Thyroid gland (tissue), 4 donors: ENCODE measurements around the gene INVS. TPM values are rescaled to one million over a fixed set of nuclear protein-coding genes. Genes with fewer than 3 reads are reported as not detected.
"Not testable (repeated sequence)": the region's sequence is repeated elsewhere in the genome, so short reads cannot be mapped to it uniquely, and the experiment has no call there.

Experiments used
- DNase-seq, 2 donors: peaks; one replicate each; pipeline ENCODE4 v3.0.0-alpha.2; 2019
- H3K27ac ChIP-seq, 3 donors: fragments of 200-600 bp; sonication (generic); 1 replicate in 2 of 3; 2 replicates in 1 of 3; pipeline ENCODE4 v1.5.1; 2016 to 2019; ENCODE audit warnings: mild to moderate bottlenecking in 1 of 3, moderate library complexity in 1 of 3
- H3K27me3 ChIP-seq: fragments of 200-600 bp; sonication (generic); one replicate; pipeline ENCODE4 v1.5.1; 2019
- H3K36me3 ChIP-seq, 2 donors: fragments of 200-600 bp; sonication (generic); one replicate each; pipeline ENCODE4 v1.5.1; 2016 to 2019
- H3K4me1 ChIP-seq, 2 donors: fragments of 200-600 bp; sonication (generic); one replicate each; pipeline ENCODE4 v1.5.1; 2017 to 2019
- H3K4me3 ChIP-seq, 3 donors: fragments of 200-600 bp; sonication (generic); replicated peaks in 1 of 3; 1 replicate in 2 of 3; 2 replicates in 1 of 3; pipeline ENCODE4 v1.5.1; 2016; ENCODE audit warnings: mild to moderate bottlenecking in 1 of 3
- H3K9me3 ChIP-seq: fragments of 200-600 bp; sonication (generic); one replicate; pipeline ENCODE4 v1.5.1; 2017
- POLR2A ChIP-seq, 2 donors: fragments of 450-650 bp; IDR thresholded peaks; one replicate each; pipeline ENCODE4 v1.6.1; 2017; ENCODE audit warnings: antibody characterized with exemption in 2 of 2, mild to moderate bottlenecking in 2 of 2, moderate library complexity in 1 of 2
- WGBS, 2 donors: methylation state at CpG; one replicate each; pipeline ENCODE4 v1.1.5; 2017; 5-methylcytosine and 5-hydroxymethylcytosine counted together
- intact Hi-C: fragments of 100-400 bp; cut with DNase I; formaldehyde crosslinking; loops from one replicate; pipeline ENCODE4 v1.15.1; 2023
- total RNA-seq, 4 donors: library from RNA; depleted of rRNA; stranded (reverse); fragments of >200 nt; gene quantifications; one replicate each; pipeline ENCODE4 v1.2.3, GENCODE V29; 2016
- TF ChIP-seq, protein P1 (sequence below), 6 experiments: fragments of 200-600 bp in 3 of 6; fragments of 450-650 bp in 3 of 6; sonication (generic) in 3 of 6; IDR thresholded peaks; one replicate each; pipeline ENCODE4 v1.5.1; 2016 to 2019; ENCODE audit warnings: antibody characterized with exemption in 6 of 6, mild to moderate bottlenecking in 2 of 6, inconsistent platforms in 1 of 6, moderate library complexity in 1 of 6

Gene INVS
- total RNA-seq, 4 donors from 2014 or later: 37.0 to 56.6 (median 45.6) TPM

GRCh38 chr9:100074093-100074492 is 24.9 kb upstream of the INVS start:
- Histone ChIP-seq H3K27ac (no peak overlapping the region), H3K27me3 (no peaks in the 10 kb centered on the region), H3K36me3 (no peaks in the 10 kb centered on the region), H3K4me1 (peaks cover 6% of the 10 kb centered on the region in 2 donors), H3K4me3 (no peak overlapping the region), H3K9me3 (no peaks in the 10 kb centered on the region)
- WGBS, 2 donors: 85 to 86% methylated on average over 6 of the region's 6 CpGs
- DNase-seq: no peak
- intact Hi-C loops: no loop called here
- TF ChIP-seq, protein P1, sequence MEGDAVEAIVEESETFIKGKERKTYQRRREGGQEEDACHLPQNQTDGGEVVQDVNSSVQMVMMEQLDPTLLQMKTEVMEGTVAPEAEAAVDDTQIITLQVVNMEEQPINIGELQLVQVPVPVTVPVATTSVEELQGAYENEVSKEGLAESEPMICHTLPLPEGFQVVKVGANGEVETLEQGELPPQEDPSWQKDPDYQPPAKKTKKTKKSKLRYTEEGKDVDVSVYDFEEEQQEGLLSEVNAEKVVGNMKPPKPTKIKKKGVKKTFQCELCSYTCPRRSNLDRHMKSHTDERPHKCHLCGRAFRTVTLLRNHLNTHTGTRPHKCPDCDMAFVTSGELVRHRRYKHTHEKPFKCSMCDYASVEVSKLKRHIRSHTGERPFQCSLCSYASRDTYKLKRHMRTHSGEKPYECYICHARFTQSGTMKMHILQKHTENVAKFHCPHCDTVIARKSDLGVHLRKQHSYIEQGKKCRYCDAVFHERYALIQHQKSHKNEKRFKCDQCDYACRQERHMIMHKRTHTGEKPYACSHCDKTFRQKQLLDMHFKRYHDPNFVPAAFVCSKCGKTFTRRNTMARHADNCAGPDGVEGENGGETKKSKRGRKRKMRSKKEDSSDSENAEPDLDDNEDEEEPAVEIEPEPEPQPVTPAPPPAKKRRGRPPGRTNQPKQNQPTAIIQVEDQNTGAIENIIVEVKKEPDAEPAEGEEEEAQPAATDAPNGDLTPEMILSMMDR (IDR thresholded peaks at IDR 0.05): no peak
- TF ChIP-seq POLR2A (IDR thresholded peaks at IDR 0.05): no peak

DNA sequence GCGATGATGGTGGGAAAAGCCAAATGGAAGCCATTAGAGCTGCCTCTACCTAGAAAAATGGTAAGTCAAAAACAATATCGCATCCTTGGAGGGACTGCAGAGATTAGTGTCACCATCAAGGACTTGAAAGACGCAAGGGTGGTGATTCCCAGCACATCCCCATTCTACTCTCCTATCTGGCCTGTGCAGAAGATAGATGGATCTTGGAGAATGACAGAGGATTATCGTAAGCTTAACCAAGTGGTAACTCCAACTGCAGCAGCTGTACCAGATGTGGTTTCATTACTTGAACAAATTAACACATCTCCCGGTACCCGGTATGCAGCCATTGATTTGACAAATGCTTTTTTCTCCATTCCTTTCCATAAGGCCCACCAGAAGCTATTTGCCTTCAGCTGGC is 24.1 kb upstream of the INVS start:
- H3K27ac ChIP-seq: no peak overlapping the region
- H3K36me3 ChIP-seq: no peaks in the 10 kb centered on the region
- H3K9me3 ChIP-seq: no peaks in the 10 kb centered on the region
- TF ChIP-seq POLR2A (IDR thresholded peaks at IDR 0.05): no peak
- TF ChIP-seq, protein P1 (IDR thresholded peaks at IDR 0.05): no peak
- H3K27me3 ChIP-seq: no peaks in the 10 kb centered on the region
- no peak overlapping the region for H3K4me3 ChIP-seq
- H3K4me1 ChIP-seq: peaks cover 6 to 14% of the 10 kb centered on the region in 2 donors
- DNase-seq: no peak
- 98% methylated on average over 6 of the region's 6 CpGs for WGBS, 2 donors
- intact Hi-C loops: no loop called here

GRCh38 chr9:100076256-100076655 is 22.8 kb upstream of the INVS start:
- H3K36me3 ChIP-seq, H3K27me3 ChIP-seq, H3K27ac ChIP-seq, DNase-seq, intact Hi-C loops, H3K4me3 ChIP-seq, H3K9me3 ChIP-seq: not testable (repeated sequence)
- 95 to 99% methylated on average over 4 of the region's 4 CpGs for WGBS, 2 donors
- peaks cover 6 to 15% of the 10 kb centered on the region in 2 donors for H3K4me1 ChIP-seq

DNA sequence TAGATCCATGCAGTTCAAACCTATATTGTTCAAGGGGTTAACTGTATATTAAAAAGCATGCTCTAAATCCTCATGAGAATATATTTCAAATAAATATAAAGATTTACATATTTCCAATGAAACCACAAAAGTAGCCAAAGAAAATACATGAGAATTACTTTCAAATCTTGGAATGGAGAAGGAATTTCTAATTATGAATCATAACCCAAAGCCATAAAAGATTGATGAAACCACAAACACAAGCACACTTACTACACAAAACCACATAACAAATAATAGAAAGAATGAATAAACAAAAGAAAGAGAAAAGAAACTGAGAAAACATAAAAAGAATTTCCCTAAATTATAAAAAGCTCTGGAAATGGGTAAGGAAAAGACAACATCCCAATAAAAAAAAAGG is 16.3 kb upstream of the INVS start:
- Histone ChIP-seq H3K4me3 (no peak overlapping the region), H3K4me1 (peaks cover 0 to 46% of the 10 kb centered on the region in 2 donors), H3K9me3 (no peaks in the 10 kb centered on the region), H3K27me3 (no peaks in the 10 kb centered on the region), H3K36me3 (no peaks in the 10 kb centered on the region), H3K27ac (no peak overlapping the region)
- TF ChIP-seq POLR2A (IDR thresholded peaks at IDR 0.05): no peak
- TF ChIP-seq, protein P1 (IDR thresholded peaks at IDR 0.05): no peak
- intact Hi-C loops: no loop called here
- DNase-seq: no peak

DNA sequence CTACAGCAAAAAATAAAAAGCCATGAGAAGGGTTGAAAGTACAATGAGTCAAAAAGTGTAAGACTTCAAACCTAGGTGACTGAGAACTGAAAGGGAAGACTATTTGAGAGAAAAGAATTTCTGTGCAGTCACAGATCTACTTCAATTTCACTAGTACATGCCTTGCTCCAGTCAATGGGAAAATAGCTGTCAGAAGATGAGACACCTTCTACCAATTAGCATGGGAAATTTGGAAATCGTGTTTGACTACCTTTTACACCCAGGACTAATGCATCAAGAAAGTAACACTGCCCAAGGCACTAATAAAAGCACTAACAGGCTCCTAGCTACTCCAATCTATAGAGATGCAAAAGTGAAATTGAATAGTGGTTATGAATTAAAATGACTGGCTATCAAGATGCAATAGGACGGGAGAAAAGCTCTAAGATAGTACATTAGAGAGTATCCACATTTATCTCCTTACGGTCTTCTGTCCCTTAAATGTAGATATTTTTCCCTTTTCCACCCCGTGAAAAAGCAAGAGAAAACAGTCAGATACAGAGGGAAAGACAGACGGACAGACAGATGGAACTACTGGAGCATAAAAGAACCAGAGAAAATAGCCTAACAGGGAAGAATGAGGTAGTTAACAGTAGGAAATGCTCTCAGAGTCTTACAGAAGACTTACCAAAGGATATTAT is 15.5 kb upstream of the INVS start:
- Histone ChIP-seq H3K36me3 (no peaks in the 10 kb centered on the region), H3K9me3 (no peaks in the 10 kb centered on the region), H3K4me3 (no peak overlapping the region), H3K27ac (no peak overlapping the region), H3K4me1 (peaks cover 0 to 50% of the 10 kb centered on the region in 2 donors), H3K27me3 (no peaks in the 10 kb centered on the region)
- 81 to 82% methylated on average over 5 of the region's 5 CpGs for WGBS, 2 donors
- TF ChIP-seq, protein P1 (IDR thresholded peaks at IDR 0.05): no peak
- TF ChIP-seq POLR2A (IDR thresholded peaks at IDR 0.05): no peak
- no peak for DNase-seq
- intact Hi-C loops: no loop called here
